SK-N-SH treated with all-trans-retinoic acid at 6 μM for 48 hours (cell line): ENCODE results near the gene YPEL1.

Source experiments
- ATAC-seq: fragments of 200-7000 bp; cut with Tn5 transposase; 3 replicates; pipeline ENCODE4 v1.9.1; 2020; ENCODE audit warnings: mild to moderate bottlenecking, moderate library complexity
- ARNTL ChIP-seq: fragments of 450-650 bp; formaldehyde crosslinking; IDR thresholded peaks from 2 replicates; pipeline ENCODE4 v1.5.0; 2020; ENCODE audit warnings: low read depth, mild to moderate bottlenecking, moderate library complexity, borderline replicate concordance
- BACH2 ChIP-seq: fragments of 250-450 bp; sonication (Bioruptor Pico); IDR thresholded peaks from 2 replicates; pipeline ENCODE4 v1.9.0; 2021; ENCODE audit warnings: mild to moderate bottlenecking, borderline replicate concordance
- CREB5 ChIP-seq: fragments of 250-450 bp; sonication (Bioruptor Pico); IDR thresholded peaks from 2 replicates; pipeline ENCODE4 v1.5.1; 2020; ENCODE audit warnings: low read depth, mild to moderate bottlenecking, moderate library complexity
- CSDC2 ChIP-seq: fragments of 250-450 bp; sonication (Bioruptor Pico); IDR thresholded peaks from 2 replicates; pipeline ENCODE4 v1.5.0; 2020; ENCODE audit warnings: mild to moderate bottlenecking, moderate library complexity
- CSRNP3 ChIP-seq: fragments of 250-450 bp; sonication (Bioruptor Pico); IDR thresholded peaks from 2 replicates; pipeline ENCODE4 v1.5.1; 2021; ENCODE audit warnings: mild to moderate bottlenecking, moderate library complexity
- ESRRG ChIP-seq: fragments of 250-450 bp; sonication (Bioruptor Pico); IDR thresholded peaks from 2 replicates; pipeline ENCODE4 v1.6.1; 2021; ENCODE audit warnings: mild to moderate bottlenecking
- ISL1 ChIP-seq: fragments of 250-450 bp; sonication (Bioruptor Pico); IDR thresholded peaks from 2 replicates; pipeline ENCODE4 v2.1.2; 2022; ENCODE audit warnings: mild to moderate bottlenecking, moderate library complexity
- OSR1 ChIP-seq: fragments of 250-450 bp; sonication (Bioruptor Pico); IDR thresholded peaks from 2 replicates; pipeline ENCODE4 v1.8.0; 2022; ENCODE audit warnings: moderate library complexity, mild to moderate bottlenecking, inconsistent platforms
- PATZ1 ChIP-seq: fragments of 250-450 bp; sonication (Bioruptor Pico); IDR thresholded peaks from 2 replicates; pipeline ENCODE4 v1.8.0; 2020; ENCODE audit warnings: mild to moderate bottlenecking, moderate library complexity, borderline replicate concordance
- POU6F1 ChIP-seq: fragments of 250-450 bp; sonication (Bioruptor Pico); IDR thresholded peaks from 2 replicates; pipeline ENCODE4 v1.8.0; 2021; ENCODE audit warnings: low read depth, mild to moderate bottlenecking, moderate library complexity, borderline replicate concordance
- PPARA ChIP-seq: fragments of 250-450 bp; sonication (Bioruptor Pico); IDR thresholded peaks from 2 replicates; pipeline ENCODE4 v1.5.0; 2020; ENCODE audit warnings: mild to moderate bottlenecking, borderline replicate concordance
- RARB ChIP-seq: fragments of 250-450 bp; sonication (Bioruptor Pico); IDR thresholded peaks from 2 replicates; pipeline ENCODE4 v1.8.0; 2021; ENCODE audit warnings: mild to moderate bottlenecking, moderate library complexity
- SNAI2 ChIP-seq: fragments of 250-450 bp; sonication (Bioruptor Pico); IDR thresholded peaks from 2 replicates; pipeline ENCODE4 v1.5.0; 2020; ENCODE audit warnings: mild to moderate bottlenecking, moderate library complexity
- TCF4 ChIP-seq: fragments of 250-450 bp; sonication (Bioruptor Pico); IDR thresholded peaks from 2 replicates; pipeline ENCODE4 v1.8.0; 2021; ENCODE audit warnings: mild to moderate bottlenecking, moderate library complexity, borderline replicate concordance
- TOX ChIP-seq: fragments of 250-450 bp; sonication (Bioruptor Pico); IDR thresholded peaks from 2 replicates; pipeline ENCODE4 v1.8.0; 2021; ENCODE audit warnings: mild to moderate bottlenecking, moderate library complexity, borderline replicate concordance
- ZC3H10 ChIP-seq: fragments of 250-450 bp; sonication (Bioruptor Pico); IDR thresholded peaks from 2 replicates; pipeline ENCODE4 v1.5.1; 2021; ENCODE audit warnings: mild to moderate bottlenecking, moderate library complexity
- ZFP3 ChIP-seq: fragments of 250-450 bp; sonication (Bioruptor Pico); IDR thresholded peaks from 2 replicates; pipeline ENCODE4 v1.5.0; 2020; ENCODE audit warnings: mild to moderate bottlenecking, moderate library complexity
- ZFP30 ChIP-seq: fragments of 450-650 bp; formaldehyde crosslinking; IDR thresholded peaks from 2 replicates; pipeline ENCODE4 v1.5.0; 2022; ENCODE audit warnings: mild to moderate bottlenecking, moderate library complexity
- ZNF565 ChIP-seq: fragments of 450-650 bp; formaldehyde crosslinking; conservative IDR thresholded peaks from 2 replicates; pipeline ENCODE4 v1.5.0; 2020; ENCODE audit warnings: low read depth, mild to moderate bottlenecking, moderate library complexity
- ZNF70 ChIP-seq: fragments of 450-650 bp; formaldehyde crosslinking; IDR thresholded peaks from 2 replicates; pipeline ENCODE4 v1.5.0; 2020; ENCODE audit warnings: mild to moderate bottlenecking, moderate library complexity
- ZNF8 ChIP-seq: fragments of 450-650 bp; formaldehyde crosslinking; IDR thresholded peaks from 2 replicates; pipeline ENCODE4 v1.5.0; 2020; ENCODE audit warnings: mild to moderate bottlenecking, moderate library complexity

The YPEL1 gene

GRCh38 chr22:21674638-21675245 is 60.9 kb downstream of the YPEL1 start:
- no peak for ATAC-seq
- TF ChIP-seq OSR1 (CRISPR knock-in tag) (no peak), SNAI2 (no peak), CSDC2 (no peak), ZNF70 (CRISPR knock-in tag) (no peak), ZNF8 (CRISPR knock-in tag) (no peak), BACH2 (CRISPR knock-in tag) (no peak), ZFP30 (CRISPR knock-in tag) (no peak), RARB (no peak), TOX (CRISPR knock-in tag) (no peak)

- TF ChIP-seq RARB (no peak), ZFP3 (CRISPR knock-in tag) (no peak), PATZ1 (CRISPR knock-in tag) (no peak), ARNTL (no peak), POU6F1 (CRISPR knock-in tag) (no peak), ZC3H10 (CRISPR knock-in tag) (no peak), ZNF70 (CRISPR knock-in tag) (no peak)
- no peak for ATAC-seq
These were observed 61.9 kb downstream of the YPEL1 start for GRCh38 chr22:21673534-21674321.

GRCh38 chr22:21672107-21672629 is 63.4 kb downstream of the YPEL1 start:
- TF ChIP-seq SNAI2 (no peak), POU6F1 (CRISPR knock-in tag) (no peak), CSRNP3 (no peak), RARB (no peak), PATZ1 (CRISPR knock-in tag) (no peak), ISL1 (CRISPR knock-in tag) (no peak), PPARA (CRISPR knock-in tag) (no peak), ZNF8 (CRISPR knock-in tag) (no peak), ZNF70 (CRISPR knock-in tag) (no peak), TCF4 (CRISPR knock-in tag) (no peak)
- no peak for ATAC-seq

GRCh38 chr22:21669026-21669425 is 66.6 kb downstream of the YPEL1 start:
- ATAC-seq: no peak
- TF ChIP-seq ZFP30 (CRISPR knock-in tag) (no peak), ESRRG (CRISPR knock-in tag) (no peak), CREB5 (no peak), ZNF565 (CRISPR knock-in tag) (no peak)
